IPS-20b (cell line): ENCODE results near the gene KIF4B.

Experiments used
- H3K27ac ChIP-seq: one replicate; pipeline ENCODE4 v1.5.1; 2013; ENCODE audit warnings: low read length
- H3K27me3 ChIP-seq: 2 replicates; pipeline ENCODE4 v1.6.1; 2013; ENCODE audit warnings: mild to moderate bottlenecking, low read length, inconsistent platforms; ENCODE audit not compliant: insufficient read depth
- H3K36me3 ChIP-seq: 2 replicates; pipeline ENCODE4 v1.6.1; 2013; ENCODE audit warnings: low read depth, mild to moderate bottlenecking, inconsistent platforms, low read length, moderate library complexity; ENCODE audit not compliant: insufficient read depth
- H3K4me1 ChIP-seq: 2 replicates; pipeline ENCODE4 v1.6.1; 2013; ENCODE audit warnings: mild to moderate bottlenecking, control low read depth, inconsistent platforms, low read length, moderate library complexity; ENCODE audit not compliant: insufficient read depth
- H3K4me3 ChIP-seq: 2 replicates; pipeline ENCODE4 v1.5.1; 2013; ENCODE audit warnings: mild to moderate bottlenecking, low read length, inconsistent platforms
- H3K9ac ChIP-seq: 2 replicates; pipeline ENCODE4 v1.6.1; 2013; ENCODE audit warnings: low read depth, mild to moderate bottlenecking, inconsistent platforms, low read length, moderate library complexity
- H3K9me3 ChIP-seq: 2 replicates; pipeline ENCODE4 v1.6.1; 2013; ENCODE audit warnings: mild to moderate bottlenecking, low read depth, low read length, inconsistent platforms; ENCODE audit not compliant: insufficient read depth

The KIF4B gene

GRCh38 chr5:155044591-155044990 is 31.0 kb downstream of the KIF4B start:
- no peak overlapping the region for H3K4me3 ChIP-seq
- no peak overlapping the region for H3K9ac ChIP-seq
- no peak overlapping the region for H3K27ac ChIP-seq
- H3K9me3 ChIP-seq, result no peaks in the 10 kb centered on the region
- H3K4me1 ChIP-seq, result peaks cover 30% of the 10 kb centered on the region
- H3K36me3 ChIP-seq, result no peaks in the 10 kb centered on the region
- no peaks in the 10 kb centered on the region for H3K27me3 ChIP-seq

- H3K27me3 ChIP-seq, result no peaks in the 10 kb centered on the region
- H3K4me1 ChIP-seq, result peaks cover 35% of the 10 kb centered on the region
- peak overlapping the region; percentile 36 for H3K27ac ChIP-seq
- H3K9ac ChIP-seq, result peak overlapping the region; percentile 21; the same call in 1 of the 2 replicates
- no peaks in the 10 kb centered on the region for H3K9me3 ChIP-seq
- H3K36me3 ChIP-seq, result no peaks in the 10 kb centered on the region
- no peak overlapping the region for H3K4me3 ChIP-seq
These were observed 33.0 kb downstream of the KIF4B start for GRCh38 chr5:155046591-155046990.

GRCh38 chr5:155047818-155048217 is 34.3 kb downstream of the KIF4B start:
- Histone ChIP-seq H3K27me3 (no peaks in the 10 kb centered on the region), H3K9ac (no peak overlapping the region), H3K27ac (no peak overlapping the region), H3K4me3 (no peak overlapping the region), H3K36me3 (no peaks in the 10 kb centered on the region), H3K4me1 (peaks cover 40% of the 10 kb centered on the region), H3K9me3 (no peaks in the 10 kb centered on the region)

- Histone ChIP-seq H3K27me3 (no peaks in the 10 kb centered on the region), H3K4me1 (peaks cover 42% of the 10 kb centered on the region), H3K27ac (no peak overlapping the region)
These were observed 36.2 kb downstream of the KIF4B start for GRCh38 chr5:155049569-155050383.

GRCh38 chr5:155050384-155051019 is 36.9 kb downstream of the KIF4B start:
- Histone ChIP-seq H3K4me3 (no peak overlapping the region), H3K27ac (no peak overlapping the region), H3K9ac (no peak overlapping the region), H3K4me1 (peaks cover 37% of the 10 kb centered on the region), H3K27me3 (no peaks in the 10 kb centered on the region), H3K36me3 (no peaks in the 10 kb centered on the region), H3K9me3 (no peaks in the 10 kb centered on the region)

More at GRCh38 chr5:155049569-155050383, 36.2 kb downstream of the KIF4B start:
- H3K36me3 ChIP-seq, result no peaks in the 10 kb centered on the region
- no peaks in the 10 kb centered on the region for H3K9me3 ChIP-seq
- no peak overlapping the region for H3K4me3 ChIP-seq
- no peak overlapping the region for H3K9ac ChIP-seq

GRCh38 chr5:155052532-155052931 is 39.0 kb downstream of the KIF4B start:
- H3K27ac ChIP-seq, result no peak overlapping the region
- H3K4me1 ChIP-seq, result peaks cover 19% of the 10 kb centered on the region; the same call in 1 of the 2 replicates
- H3K36me3 ChIP-seq, result no peaks in the 10 kb centered on the region
- H3K27me3 ChIP-seq, result no peaks in the 10 kb centered on the region
- H3K9ac ChIP-seq, result no peak overlapping the region
- H3K9me3 ChIP-seq, result no peaks in the 10 kb centered on the region
- no peak overlapping the region for H3K4me3 ChIP-seq

GRCh38 chr5:155053501-155053900 is 39.9 kb downstream of the KIF4B start:
- H3K27me3 ChIP-seq, result no peaks in the 10 kb centered on the region

GRCh38 chr5:155056644-155057269 is 43.2 kb downstream of the KIF4B start:
- Histone ChIP-seq H3K4me3 (no peak overlapping the region), H3K9me3 (no peaks in the 10 kb centered on the region), H3K4me1 (peaks cover 7% of the 10 kb centered on the region; the same call in 1 of the 2 replicates), H3K27me3 (no peaks in the 10 kb centered on the region), H3K27ac (no peak overlapping the region), H3K9ac (no peak overlapping the region), H3K36me3 (no peaks in the 10 kb centered on the region)

More at GRCh38 chr5:155053501-155053900, 39.9 kb downstream of the KIF4B start:
- Histone ChIP-seq H3K27ac (no peak overlapping the region), H3K36me3 (no peaks in the 10 kb centered on the region), H3K9me3 (no peaks in the 10 kb centered on the region), H3K9ac (no peak overlapping the region), H3K4me3 (no peak overlapping the region), H3K4me1 (peaks cover 19% of the 10 kb centered on the region; the same call in 1 of the 2 replicates)

- Histone ChIP-seq H3K4me3 (no peak overlapping the region), H3K27ac (no peak overlapping the region), H3K9ac (no peak overlapping the region), H3K27me3 (no peaks in the 10 kb centered on the region), H3K36me3 (no peaks in the 10 kb centered on the region), H3K4me1 (peaks cover 3% of the 10 kb centered on the region; the same call in 1 of the 2 replicates), H3K9me3 (no peaks in the 10 kb centered on the region)
These were observed 44.1 kb downstream of the KIF4B start for GRCh38 chr5:155057626-155058025.

GRCh38 chr5:155064580-155064979 is 51.0 kb downstream of the KIF4B start:
- Histone ChIP-seq H3K9ac (no peak overlapping the region), H3K4me3 (no peak overlapping the region), H3K27me3 (no peaks in the 10 kb centered on the region), H3K9me3 (no peaks in the 10 kb centered on the region), H3K4me1 (no peaks in the 10 kb centered on the region), H3K27ac (no peak overlapping the region), H3K36me3 (no peaks in the 10 kb centered on the region)

GRCh38 chr5:155066886-155067595 is 53.5 kb downstream of the KIF4B start:
- no peak overlapping the region for H3K9ac ChIP-seq
- no peaks in the 10 kb centered on the region for H3K36me3 ChIP-seq
- no peak overlapping the region for H3K4me3 ChIP-seq
- no peaks in the 10 kb centered on the region for H3K4me1 ChIP-seq
- H3K27me3 ChIP-seq, result no peaks in the 10 kb centered on the region
- no peaks in the 10 kb centered on the region for H3K9me3 ChIP-seq
- no peak overlapping the region for H3K27ac ChIP-seq
